ENCODE measurements around the gene SLC5A1.
"Not testable (repeated sequence)": the region's sequence is repeated elsewhere in the genome, so short reads cannot be mapped to it uniquely, and the experiment has no call there.

GRCh38 chr22:32151641-32152040 is 108.6 kb downstream of the SLC5A1 start:
- not testable (repeated sequence) for TF ChIP-seq CTCF (IDR thresholded peaks at IDR 0.05); POLR2AphosphoS5 (IDR thresholded peaks at IDR 0.05; ENCODE audit: low read depth, low read length)
